GM21447 (cell line): ENCODE results near the gene ZNF503.

ENCODE experiments used
- ATAC-seq: cut with Tn5 transposase; IDR thresholded peaks from one replicate; pipeline ENCODE4 v1.9.1; 2021; ENCODE audit not compliant: unreplicated experiment

The ZNF503 gene

GRCh38 chr10:75401569-75402485 lies at the start of gene ZNF503:
ZNF503 (minus strand) TSS chr10:75401764; CDS start chr10:75401419, 345 bp downstream.
- peak; percentile 45 for ATAC-seq

GRCh38 chr10:75450644-75451640 lies 49.4 kb upstream of the ZNF503 start:
- no peak for ATAC-seq

- no peak for ATAC-seq
Measured at GRCh38 chr10:75450075-75450445, 48.5 kb upstream of the ZNF503 start.

DNA sequence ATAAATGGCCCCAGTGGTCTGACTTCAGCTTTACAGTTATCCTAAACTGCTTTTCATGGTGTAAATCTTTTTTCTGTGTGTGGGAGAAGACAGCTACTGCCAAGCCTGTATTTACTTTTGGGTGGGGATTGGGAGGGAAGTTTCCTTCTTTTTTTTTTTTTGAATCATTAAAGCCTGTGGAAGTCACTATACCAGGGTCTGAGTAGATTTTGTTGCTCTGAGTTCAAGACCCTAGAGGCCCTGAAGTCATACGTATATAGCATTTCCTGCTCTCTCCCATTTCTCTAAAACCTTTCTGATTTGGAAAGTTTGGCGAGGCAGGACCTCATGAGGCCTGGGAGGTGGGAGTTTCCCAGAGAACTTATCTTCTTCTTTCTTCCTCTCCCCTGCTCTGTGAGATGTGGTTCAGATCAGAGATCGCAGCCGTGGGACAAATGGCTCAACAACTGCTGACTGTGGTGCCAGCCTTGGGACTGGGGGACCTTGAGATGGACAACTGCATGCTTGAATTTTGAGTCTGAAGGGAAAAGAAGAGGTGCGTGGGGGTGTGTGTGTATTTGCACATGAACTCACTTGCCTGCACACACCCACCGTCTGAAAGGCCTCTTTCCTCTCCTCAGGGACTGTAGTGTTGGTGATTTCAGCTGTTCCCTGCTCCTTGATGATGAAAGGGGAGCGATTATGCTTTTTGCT lies 48.0 kb upstream of the ZNF503 start:
- no peak for ATAC-seq

DNA sequence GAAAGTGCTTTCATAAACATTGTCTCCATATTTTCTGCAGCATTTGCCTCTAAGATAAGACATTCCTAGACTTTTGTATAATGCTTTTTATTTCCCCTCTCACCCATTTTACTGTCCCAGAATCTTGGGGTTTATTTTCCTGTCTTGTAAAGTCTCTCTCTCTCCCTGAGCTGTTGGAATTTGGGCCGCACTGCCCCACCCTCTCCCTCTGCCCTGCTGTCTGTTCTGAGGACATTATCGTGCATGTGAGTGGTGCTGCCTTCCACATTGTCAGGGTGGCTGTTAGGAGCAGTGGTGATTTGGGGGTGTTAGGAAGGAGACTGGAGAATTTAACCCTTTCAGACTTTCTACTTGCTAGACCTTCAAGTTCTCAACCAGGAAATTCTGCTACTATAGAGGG lies 46.6 kb upstream of the ZNF503 start:
- ATAC-seq = no peak

GRCh38 chr10:75446508-75446907 lies 44.9 kb upstream of the ZNF503 start:
- ATAC-seq = no peak

DNA sequence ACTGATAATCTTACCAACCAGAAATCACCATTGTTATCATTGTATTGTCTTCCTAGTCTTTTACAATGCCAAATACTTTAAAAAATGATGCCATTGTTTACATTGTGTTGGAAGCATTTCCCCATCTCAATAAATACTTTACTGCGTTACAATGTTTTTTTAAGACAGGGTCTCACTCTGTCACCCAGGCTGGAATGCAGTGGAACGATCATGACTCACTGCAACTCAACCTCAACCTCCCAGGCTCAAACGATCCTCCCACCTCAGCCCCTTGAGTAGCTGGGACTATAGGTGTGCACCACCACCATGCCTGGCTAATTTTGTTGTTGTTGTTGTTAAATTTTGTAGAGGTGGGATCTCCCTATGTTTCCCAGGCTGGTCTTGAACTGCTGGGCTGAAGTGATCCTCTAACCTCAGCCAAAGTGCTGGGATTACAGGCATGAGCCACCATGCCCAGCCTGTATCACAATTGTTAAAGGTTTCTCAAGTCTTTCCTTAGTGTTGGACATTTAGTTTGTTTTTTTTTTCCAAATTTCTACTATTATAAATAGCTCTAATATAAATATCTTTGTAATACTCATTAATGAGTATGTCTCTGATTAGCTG lies 43.3 kb upstream of the ZNF503 start:
- no peak for ATAC-seq

DNA sequence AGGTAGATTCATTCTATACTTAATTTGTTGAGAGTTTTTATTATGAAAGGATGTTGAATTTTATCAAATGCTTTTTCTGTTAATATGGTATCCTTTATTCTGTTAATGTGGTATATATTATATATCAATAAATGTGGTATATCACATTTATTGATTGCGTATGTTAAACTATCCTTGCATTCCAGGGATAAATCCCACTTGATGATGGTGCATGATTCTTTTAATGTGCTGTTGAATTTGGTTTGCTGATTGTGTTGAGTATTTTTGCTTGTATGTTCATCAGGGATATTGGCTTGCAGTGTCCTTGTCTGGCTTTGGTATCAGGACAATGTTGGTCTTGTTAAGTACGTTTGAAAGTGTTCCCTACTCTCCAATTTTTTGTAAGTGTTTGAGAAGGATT lies 41.8 kb upstream of the ZNF503 start:
- no peak for ATAC-seq

DNA sequence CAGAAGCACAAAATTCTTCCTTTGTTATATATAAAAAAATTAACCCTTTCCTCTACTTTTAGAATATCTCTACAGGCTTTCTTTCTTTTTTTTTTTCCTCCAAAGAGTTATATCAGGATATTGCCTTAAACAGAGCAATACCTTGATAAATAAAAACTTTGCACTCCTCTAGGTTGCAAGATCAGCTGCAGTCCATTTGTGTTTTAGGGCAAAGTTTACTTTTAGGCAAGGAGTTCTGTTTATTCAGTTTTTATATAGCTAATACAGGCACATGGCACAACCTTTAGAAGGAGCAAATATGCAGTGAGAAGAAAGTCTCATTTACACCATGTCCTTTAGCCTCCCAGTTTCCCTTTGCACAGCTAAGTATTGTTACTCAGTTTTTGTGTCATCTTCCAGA lies 40.1 kb upstream of the ZNF503 start:
- ATAC-seq = no peak

DNA sequence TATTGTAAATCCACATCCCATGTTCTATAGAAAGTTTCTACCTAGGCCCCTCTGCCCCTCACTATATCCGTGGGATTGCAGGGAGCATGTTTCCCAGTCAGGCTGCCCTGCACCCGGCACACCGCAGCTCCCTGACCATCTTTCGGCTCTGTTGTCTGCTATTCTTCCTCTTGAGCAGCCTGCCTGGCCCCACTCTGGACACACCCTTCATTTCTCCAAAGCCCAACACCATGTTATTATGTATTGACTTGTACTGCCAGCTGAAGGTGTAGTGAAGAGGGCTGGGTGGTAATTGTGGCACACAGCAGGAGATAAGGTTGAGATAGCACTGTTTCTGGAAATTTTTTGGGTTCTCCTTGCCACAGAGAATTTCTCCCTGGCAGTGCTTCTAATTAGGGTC lies 39.6 kb upstream of the ZNF503 start:
- no peak for ATAC-seq

DNA sequence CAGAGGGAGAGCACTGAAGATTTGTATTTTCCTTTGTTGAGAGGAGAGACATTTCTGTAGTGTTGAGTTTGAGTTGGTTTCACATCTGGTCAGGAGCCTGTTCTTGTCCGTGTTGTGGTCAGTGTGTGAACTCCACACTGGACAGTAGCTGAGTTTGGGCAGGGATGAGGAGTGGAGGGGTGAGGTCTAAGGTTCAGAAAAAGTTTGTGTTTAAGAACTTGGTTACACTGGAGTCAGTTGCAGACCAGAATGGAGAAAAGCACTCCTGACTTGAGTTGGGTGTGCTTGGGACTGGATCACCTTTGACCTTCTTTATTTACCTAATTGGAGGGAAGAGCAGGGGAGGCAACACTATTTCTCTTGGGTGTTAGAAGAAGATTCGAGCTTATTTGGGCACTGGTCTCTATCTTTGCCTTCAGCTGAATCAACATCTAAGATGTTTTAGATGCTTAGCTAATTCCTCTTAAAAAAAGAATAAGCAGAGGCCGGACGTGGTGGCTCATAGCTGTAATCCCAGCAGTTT lies 38.8 kb upstream of the ZNF503 start:
- no peak for ATAC-seq

GRCh38 chr10:75439811-75440210 lies 38.2 kb upstream of the ZNF503 start:
- no peak for ATAC-seq

- ATAC-seq = no peak
Measured at GRCh38 chr10:75438275-75438674, 36.7 kb upstream of the ZNF503 start.

- no peak for ATAC-seq
Measured at GRCh38 chr10:75437693-75438092, 36.1 kb upstream of the ZNF503 start.

- no peak for ATAC-seq
Measured at GRCh38 chr10:75436896-75437295, 35.3 kb upstream of the ZNF503 start.

DNA sequence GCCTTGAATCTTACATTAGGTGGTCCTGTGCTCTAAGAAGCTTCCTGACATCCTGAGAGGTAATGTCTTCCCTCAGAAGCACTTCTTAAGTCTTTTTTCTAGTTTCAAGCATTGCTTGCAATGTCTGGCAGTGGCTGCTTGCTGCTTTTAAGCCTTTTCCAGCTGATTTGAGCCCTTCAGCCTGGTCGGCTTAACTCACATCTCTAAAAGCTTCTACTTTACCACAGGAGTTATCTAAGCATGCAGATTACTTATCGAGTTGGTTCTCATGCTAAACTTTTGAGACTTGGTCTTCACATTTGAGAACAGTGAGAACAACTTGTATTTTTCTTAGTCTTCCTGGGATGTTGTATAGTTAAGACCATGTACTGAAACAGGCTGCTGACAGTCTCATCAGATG lies 33.7 kb upstream of the ZNF503 start:
- ATAC-seq = no peak

GRCh38 chr10:75434291-75434690 lies 32.7 kb upstream of the ZNF503 start:
- no peak for ATAC-seq

DNA sequence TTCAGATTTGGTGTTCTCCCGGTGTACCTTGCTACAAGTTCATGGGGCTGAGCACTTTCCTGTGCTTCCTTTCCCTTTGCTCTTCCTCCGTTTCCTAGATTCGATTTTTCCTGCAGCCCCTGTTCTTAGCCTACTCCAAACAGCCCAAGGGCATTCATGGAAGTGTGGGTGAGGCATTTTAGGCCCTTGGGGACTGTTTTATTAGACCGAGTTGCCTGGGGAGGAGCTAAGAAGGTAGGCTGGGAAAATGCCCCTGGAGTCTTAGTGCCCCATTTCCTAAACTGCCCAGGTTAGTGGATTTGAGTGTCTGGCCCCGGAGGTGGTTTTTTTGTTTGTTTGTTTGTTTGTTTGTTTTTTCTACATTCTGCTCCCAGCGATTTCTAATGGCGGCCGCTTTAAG lies 31.7 kb upstream of the ZNF503 start:
- ATAC-seq = no peak

DNA sequence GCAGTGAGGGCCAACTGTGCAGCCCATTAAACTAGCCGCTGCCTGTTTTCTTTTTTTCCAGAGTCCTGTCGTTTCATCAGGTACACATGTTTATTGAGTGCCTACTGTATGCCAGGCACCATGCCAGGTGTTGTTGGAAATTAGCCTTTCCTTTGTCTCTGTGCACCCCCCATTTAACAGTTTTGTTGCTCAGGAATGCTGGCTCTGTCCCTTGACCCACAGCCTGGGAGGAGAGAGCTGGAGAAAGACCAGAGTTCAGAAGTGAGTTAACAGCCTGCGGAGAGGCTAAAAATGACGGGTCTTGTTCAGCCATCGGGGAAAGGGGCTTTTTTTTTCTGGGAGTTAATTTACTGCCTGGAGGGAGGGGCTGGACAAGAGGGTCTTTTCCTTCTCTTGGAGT lies 31.2 kb upstream of the ZNF503 start:
- ATAC-seq = no peak

GRCh38 chr10:75432176-75432575 lies 30.6 kb upstream of the ZNF503 start:
- no peak for ATAC-seq
